Tibial nerve (tissue), 4 donors: ENCODE measurements around the gene BAG5.

Source experiments
- CTCF ChIP-seq, 5 experiments: fragments of 200-600 bp in 3 of 5; fragments of 450-650 bp in 2 of 5; sonication (generic) in 3 of 5; IDR thresholded peaks; one replicate each; pipeline ENCODE4 v1.5.1; 2016 to 2019; ENCODE audit warnings: antibody characterized with exemption in 5 of 5, mild to moderate bottlenecking in 3 of 5, moderate library complexity in 2 of 5
- EP300 ChIP-seq, 2 donors: sonication (generic); formaldehyde crosslinking; IDR thresholded peaks; one replicate each; pipeline ENCODE4 v1.6.1; 2017; ENCODE audit warnings: antibody characterized with exemption in 2 of 2, mild to moderate bottlenecking in 1 of 2
- POLR2A ChIP-seq, 2 donors: fragments of 450-650 bp; IDR thresholded peaks; one replicate each; pipeline ENCODE4 v1.6.1; 2017; ENCODE audit warnings: antibody characterized with exemption in 2 of 2, mild to moderate bottlenecking in 2 of 2, moderate library complexity in 2 of 2

- TF ChIP-seq CTCF (IDR thresholded peaks at IDR 0.05) (no peak), EP300 (IDR thresholded peaks at IDR 0.05) (no peak), POLR2A (IDR thresholded peaks at IDR 0.05) (no peak)
Observed at GRCh38 chr14:103563226-103563620, 766 bp upstream of the BAG5 start.
